ENCODE results near the gene VCAN.

VCAN gene

DNA sequence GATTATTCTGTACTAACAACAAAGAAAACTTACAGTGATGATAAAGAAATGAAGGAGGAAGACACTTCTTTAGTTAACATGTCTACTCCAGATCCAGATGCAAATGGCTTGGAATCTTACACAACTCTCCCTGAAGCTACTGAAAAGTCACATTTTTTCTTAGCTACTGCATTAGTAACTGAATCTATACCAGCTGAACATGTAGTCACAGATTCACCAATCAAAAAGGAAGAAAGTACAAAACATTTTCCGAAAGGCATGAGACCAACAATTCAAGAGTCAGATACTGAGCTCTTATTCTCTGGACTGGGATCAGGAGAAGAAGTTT lies 67.9 kb downstream of the VCAN start:
- no peak for DNase-seq (ENCODE audit: low spot score)

DNA sequence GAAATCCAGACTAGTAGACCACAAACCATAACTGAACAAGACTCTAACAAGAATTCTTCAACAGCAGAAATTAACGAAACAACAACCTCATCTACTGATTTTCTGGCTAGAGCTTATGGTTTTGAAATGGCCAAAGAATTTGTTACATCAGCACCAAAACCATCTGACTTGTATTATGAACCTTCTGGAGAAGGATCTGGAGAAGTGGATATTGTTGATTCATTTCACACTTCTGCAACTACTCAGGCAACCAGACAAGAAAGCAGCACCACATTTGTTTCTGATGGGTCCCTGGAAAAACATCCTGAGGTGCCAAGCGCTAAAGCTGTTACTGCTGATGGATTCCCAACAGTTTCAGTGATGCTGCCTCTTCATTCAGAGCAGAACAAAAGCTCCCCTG lies 68.6 kb downstream of the VCAN start:
- DNase-seq (ENCODE audit: low spot score) = no peak

DNA sequence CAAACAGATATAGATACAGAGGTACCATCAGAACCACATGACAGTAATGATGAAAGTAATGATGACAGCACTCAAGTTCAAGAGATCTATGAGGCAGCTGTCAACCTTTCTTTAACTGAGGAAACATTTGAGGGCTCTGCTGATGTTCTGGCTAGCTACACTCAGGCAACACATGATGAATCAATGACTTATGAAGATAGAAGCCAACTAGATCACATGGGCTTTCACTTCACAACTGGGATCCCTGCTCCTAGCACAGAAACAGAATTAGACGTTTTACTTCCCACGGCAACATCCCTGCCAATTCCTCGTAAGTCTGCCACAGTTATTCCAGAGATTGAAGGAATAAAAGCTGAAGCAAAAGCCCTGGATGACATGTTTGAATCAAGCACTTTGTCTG lies 69.2 kb downstream of the VCAN start:
- no peak for DNase-seq (ENCODE audit: low spot score)

DNA sequence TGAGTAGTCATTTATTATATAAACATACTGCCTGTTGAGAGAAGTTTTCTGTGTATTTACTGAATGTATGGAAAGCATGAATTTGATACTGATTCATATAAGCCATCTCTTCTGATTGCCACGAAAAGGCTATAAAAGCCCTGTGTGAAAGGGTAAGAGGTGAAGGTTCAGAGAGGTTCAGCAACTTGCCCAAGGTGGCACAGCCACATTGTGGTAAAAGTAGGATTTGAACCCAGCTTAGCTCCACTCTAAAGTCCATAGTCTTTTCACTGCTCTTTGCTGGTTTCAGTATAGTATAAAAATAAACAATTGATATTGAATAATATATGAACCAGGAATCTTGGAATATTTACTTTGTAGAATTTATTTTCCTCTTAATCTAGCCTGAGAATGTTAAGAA lies 71.3 kb downstream of the VCAN start:
- DNase-seq (ENCODE audit: low spot score) = no peak

DNA sequence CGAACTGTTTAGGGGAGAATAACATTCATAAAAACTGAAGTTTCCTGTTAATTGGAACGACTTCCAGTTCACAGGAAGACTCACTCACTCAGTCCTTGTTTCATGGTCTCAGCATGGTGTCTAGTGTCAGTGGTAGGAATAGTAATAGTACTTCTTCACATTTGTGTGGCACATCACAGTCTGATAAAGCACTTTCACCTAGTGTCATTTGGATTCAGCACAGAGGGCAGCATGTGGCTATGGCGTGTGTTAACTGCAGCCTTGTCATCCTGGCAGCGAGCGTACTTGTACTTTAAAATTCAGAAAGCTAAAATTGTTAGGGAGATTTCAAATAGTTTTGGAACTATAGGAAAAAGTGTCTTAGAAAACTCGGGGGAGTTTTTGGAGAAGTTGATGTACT lies 72.4 kb downstream of the VCAN start:
- DNase-seq (ENCODE audit: low spot score) = no peak

DNA sequence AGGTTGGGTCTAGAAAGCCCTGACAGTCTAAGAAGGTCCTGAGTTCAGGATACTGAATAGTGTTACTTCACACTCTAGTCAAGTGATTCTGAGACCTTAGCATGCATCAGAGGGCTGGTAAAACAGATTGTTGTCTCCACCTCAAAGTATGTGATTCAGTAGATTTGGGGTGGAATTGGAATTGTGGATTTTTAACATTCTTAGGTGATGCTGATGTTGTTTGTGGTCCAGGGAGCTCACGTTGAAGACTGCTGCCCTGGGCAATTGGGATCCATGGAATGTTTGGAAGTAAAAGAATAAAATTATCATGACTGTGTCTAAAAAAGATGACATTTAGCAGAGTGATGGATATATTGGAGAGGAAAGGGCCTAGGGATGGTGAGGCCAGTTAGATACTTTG lies 75.6 kb downstream of the VCAN start:
- DNase-seq (ENCODE audit: low spot score) = no peak

DNA sequence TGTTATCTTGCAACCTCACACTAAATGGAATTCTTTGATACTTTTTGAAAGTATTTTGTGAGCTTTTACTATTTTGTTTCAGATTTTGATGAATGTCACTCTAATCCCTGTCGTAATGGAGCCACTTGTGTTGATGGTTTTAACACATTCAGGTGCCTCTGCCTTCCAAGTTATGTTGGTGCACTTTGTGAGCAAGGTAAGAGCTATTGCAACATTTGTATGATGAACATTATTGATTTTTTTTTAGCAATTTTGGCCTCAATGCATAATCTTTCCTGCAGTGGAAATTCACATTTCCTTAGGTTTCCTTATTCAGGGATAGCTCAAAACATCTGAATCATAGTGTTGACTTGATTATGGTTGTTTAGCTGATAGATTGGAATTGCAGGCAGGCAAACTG lies 76.3 kb downstream of the VCAN start:
- DNase-seq (ENCODE audit: low spot score) = no peak

DNA sequence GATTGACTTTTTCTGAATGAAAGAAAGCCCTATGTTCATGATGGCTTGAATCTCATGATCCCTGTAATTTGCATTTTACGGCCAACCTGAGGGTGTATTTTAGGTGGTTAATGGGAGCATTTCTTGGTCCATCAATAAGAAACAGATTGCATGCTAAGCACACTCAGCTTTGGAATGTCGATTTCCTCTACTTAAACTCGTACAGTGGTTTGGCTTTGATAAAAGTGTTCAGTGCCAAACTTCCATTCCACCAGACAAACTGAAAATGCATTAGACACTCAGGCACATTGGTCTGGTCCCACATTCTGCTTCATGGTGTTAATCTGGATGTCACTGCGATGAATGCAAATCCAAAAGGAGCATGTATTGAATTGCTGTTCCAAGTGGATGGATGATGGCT lies 77.0 kb downstream of the VCAN start:
- no peak for DNase-seq (ENCODE audit: low spot score)

DNA sequence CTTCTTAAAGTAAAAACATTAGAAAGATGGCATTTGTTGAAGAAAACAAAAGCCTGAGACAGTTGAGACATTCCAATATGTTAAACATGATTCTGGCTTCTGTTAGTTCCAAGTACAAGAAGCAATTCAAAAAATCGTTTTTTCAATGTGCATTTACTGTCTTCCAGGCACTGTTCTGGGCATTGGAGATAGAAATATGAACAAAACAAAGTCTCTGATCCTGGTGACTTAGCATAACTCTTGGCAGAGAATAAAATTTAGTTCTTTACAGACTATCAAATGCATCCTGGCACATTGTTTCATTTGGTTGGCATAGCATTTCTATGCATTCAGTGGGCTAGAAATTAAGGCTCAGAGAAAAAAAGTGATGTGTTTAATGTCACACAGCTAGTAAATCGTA lies 77.5 kb downstream of the VCAN start:
- no peak for DNase-seq (ENCODE audit: low spot score)

DNA sequence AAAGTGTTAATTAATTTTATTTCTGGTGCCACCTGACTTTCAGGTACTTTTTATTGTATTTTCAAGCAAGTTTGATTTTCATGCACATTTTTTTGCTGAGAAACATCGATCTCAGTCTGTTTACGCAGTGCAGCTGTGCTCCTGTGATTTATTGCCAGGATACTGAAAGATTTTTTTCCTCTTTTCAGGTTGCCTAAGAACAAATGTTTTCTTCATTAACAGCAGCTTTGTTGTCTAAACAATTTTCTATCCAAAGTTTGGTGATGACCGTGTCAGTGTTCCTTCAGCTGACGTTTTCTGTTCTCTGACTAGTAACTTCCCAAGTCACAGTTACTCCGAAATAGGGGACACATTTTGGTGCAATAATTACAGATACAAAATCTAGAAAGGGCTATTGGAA lies 78.1 kb downstream of the VCAN start:
- DNase-seq (ENCODE audit: low spot score) = no peak

DNA sequence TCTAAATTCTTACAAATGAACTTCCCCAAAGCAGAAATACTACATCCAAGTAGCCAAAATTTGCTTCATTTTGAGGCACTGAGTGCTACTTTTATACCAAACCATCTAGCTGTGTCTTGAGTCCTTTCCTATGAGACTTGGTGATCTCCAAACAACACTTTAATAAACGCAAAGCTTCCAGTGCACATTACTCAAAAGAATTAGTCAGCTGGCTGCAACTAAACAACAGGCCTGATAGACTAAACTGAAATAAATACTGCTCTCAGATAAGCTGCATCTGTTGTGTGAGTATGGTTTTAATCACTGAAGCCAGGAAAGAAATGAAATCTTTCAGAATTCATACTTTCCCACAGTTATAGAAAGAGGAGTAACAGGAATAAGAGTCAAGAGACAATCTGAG lies 80.3 kb downstream of the VCAN start:
- no peak for DNase-seq (ENCODE audit: low spot score)

DNA sequence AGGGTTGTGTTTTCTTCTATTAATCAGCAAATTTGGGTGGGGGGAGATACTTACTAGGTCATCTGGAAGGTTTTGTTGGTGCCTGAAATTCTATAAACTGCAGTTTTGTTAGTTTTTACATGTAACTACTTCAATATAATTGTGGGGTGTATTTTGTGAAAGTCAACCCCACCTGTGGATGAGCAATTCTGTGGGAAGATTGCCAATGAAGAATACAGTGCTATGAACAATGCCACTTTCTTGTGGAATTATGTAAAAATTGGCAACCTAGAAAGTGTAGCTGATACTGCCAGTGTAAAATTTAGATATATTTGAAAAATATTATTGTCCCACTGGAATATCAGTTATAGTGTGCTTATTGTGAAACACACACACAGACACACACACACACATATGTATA lies 80.7 kb downstream of the VCAN start:
- no peak for DNase-seq (ENCODE audit: low spot score)

DNA sequence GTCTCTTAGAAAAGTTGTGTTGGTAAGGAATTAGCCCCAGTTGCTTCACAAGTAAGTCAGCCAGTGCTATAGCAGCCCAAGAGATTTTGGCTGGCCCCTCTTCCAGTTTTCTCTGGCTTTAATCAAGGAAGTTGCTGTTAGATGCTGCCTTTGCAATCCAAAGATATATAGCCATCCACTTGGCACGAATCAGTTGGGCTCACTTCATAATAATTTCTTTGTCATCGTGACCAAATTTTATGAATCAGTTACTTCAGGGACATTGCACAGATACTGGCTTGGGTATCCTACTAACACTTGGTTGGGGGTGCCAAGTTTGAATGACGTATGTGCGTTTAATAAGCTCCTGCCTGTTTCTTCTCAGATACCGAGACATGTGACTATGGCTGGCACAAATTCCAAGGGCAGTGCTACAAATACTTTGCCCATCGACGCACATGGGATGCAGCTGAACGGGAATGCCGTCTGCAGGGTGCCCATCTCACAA lies 81.5 kb downstream of the VCAN start:
- DNase-seq (ENCODE audit: low spot score) = no peak

DNA sequence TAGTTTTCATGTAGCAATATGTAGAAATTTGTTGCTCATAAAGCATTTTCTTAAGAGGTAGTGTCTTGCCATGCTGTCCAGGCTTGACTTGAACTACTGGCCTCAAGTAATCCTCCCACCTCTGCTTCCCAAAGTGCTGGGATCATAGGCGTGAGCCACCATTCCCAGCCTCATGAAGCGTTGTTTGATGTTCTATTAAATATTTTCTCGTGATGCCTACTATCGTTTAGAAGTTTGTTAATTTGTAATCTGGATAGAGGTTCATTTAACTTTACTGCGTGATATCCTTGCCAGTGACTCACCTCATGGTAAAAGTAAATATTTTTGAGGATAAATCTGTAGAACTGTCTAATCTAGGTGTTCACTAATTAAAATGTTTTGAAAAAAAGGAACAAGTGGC lies 82.6 kb downstream of the VCAN start:
- DNase-seq (ENCODE audit: low spot score) = no peak

DNA sequence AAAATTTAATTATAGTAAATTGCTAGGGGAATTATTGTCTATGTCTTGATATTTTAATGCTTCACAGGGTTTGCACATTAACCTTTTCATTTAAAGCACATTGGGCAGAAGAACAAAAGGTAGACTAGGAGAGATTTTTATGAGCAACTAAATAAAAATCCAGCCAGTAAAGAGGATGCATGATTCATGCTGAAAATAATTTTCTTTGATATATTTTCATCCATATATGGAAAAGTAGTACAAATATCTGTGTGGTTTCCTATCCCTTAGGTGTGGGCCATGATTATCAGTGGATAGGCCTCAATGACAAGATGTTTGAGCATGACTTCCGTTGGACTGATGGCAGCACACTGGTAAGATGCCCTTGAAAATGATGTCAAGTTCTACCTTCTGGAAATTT lies 83.1 kb downstream of the VCAN start:
- no peak for DNase-seq (ENCODE audit: low spot score)

DNA sequence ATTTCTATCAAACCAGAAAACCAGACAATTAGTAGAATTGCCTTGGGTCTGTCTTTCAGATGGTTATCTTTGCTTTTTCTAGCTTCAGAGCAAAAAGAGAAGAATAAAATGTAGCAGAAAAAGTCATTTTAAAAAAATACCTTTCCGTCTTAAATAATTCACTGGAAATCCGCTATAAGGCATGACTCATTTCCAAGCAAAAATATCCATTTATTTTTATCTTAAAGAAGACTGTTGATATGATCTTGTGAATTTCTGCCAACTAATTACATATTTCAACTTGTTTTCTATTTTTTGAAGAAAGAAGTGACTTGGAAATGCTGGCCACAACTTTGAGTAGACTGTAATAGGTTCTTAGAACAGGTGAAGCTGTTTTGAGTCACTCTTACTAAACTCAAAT lies 83.7 kb downstream of the VCAN start:
- DNase-seq (ENCODE audit: low spot score) = no peak

DNA sequence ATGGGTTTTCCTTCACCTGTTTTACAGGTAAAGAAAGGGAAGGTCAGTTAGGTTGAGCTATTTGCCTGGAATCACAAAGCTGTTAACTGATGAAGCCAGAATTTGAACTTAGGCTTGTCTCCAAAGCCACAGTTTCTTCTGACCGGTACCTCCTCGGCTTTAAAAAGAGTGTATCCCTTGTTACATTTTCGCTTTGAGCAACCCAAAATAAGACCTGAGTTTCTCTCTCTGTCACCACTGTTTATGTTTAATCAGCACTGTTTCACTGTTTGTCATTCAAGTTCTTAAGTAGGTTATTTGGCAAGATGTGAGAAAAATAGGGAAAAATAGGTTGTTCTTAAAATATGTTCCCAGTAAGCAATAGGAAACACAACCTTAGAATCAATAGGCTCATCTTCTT lies 84.6 kb downstream of the VCAN start:
- no peak for DNase-seq (ENCODE audit: low spot score)

DNA sequence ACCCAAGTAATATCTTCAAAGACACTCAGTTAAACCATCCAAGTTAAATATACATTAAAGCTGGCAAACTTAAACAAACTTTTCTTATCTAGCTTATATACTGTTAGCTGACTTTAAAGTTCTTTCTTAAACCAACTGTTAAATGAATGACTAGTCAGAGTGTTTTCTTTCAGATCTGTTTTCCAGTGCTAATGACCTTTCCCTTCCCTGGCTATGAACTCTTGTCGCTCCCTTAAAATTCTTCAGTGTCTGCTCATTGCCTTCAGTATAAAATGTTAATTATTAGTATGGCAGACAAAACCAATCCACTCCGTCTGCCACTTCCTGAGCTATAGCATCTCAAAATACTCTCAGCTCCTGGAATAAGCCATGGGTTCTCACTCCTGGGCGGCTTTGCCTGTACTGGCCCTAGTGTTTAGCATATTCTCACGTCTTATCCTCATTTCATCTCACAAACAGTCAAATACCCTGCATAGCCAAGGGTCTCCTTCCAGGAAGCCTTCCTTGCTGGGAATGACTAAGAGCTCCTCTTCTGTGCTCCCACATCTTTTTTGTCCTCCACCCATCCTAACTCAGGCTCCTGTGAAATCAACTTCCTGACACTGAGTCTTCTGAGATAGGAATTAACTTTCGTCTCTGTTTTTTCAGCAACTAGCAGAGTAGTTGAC lies 87.7 kb downstream of the VCAN start:
- DNase-seq (ENCODE audit: low spot score) = no peak

DNA sequence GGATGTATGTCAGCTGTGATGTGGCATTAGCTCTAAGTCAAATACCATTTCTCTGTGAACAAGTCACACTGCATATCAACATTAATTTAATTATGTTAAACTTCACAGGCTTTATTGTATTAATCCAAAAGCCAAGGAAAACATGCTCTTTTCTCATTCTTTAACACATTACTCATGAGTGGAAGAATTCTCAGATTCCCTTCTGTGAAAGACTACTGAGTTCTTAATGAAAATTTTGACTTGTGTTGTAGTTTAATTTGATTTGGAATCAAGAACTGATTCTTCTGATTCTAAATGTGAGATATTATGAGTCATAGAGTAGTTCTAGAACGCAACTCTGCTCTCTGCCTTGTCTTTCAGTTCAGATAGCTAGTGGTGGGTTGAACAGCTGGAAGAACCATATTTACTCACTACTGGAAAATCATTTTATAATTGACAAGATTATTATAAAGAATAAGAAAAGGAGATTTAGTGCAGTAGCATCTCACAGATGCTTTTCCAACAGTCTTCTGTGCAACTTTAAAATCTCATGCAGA lies 90.6 kb downstream of the VCAN start:
- DNase-seq (ENCODE audit: low spot score) = no peak

DNA sequence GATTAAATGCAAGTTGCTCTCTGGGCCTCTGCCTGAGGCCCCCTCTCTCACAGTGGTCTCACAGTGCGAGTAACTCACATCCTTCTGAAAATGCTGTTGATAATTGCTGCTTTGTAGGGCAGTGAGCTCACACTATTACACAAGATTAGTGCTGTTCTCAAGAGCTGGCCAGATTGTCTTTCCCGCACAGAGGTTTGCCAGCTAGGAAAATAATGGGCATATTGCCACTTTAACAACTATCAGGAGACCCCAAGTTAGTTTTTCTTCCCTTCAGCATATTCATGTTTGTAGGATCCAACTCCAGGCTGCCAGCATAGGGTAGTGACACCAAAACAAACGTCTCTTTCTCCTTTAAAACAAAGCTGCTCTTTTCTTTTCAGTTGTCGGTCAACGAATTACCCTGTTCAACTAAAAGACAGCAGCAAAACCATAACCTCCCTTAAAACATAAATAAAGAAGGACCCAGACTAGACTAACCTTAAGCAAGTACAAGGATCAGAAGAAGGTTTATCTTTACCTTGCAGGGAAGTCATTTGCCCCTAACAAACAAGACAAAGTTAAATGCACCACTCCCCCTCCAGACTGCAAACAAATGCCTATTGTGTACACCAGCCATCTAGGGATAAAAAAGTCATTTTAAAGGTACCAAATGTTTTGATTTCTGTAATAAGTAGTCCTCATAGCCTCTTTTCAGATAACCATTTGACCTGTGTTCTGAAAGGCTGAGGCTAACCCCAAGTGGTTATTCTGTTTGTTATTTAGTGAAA lies 91.4 kb downstream of the VCAN start:
- no peak for DNase-seq (ENCODE audit: low spot score)

DNA sequence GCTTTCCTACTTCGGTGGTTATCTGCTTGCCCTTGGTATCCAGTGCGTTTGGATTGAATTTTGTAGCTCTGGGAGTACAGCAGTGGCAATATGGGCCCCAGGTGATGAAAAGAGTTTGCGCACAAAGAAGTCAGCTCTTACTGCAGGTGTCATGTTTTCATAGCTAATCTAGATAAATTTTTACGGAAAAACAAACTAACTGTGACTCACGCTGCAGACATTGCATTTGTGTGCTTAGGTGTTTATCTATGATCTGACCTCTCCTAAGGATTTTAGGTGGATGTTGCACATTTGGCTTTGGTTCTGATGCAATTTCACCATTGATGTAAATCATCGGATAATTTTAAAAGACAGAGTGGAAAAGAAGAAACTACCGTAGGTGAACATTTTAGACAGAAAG lies 92.1 kb downstream of the VCAN start:
- no peak for DNase-seq (ENCODE audit: low spot score)

DNA sequence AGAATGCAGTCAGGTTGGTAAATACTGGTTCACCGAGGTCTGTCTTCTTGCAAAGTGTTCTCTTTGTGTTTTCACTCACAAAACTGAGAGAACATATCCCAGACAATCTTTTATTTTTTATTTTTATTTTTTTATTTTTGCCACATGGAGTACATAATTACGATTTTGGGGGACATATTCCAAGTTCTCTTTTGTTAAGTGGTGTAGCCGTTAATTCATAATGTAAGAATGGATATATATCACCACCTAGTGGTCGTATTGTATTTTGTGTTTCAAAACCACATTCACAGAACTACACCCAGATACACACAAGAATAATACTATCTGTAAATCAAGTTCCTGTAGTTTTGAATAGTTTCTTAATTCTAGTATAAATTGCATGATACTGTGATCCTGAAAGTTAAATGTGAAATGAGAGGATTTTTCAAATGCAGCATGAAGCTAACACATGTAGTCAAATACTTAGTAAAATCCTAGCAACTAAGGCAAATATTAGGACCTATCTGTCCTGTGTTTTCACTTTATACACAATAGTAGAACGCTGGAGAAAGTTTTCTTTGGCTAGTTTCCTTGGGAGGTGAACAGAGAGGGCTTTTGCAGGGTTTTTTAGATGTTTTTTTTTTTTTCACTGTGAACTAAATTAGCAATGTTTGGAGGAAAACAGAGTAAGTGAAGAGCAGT lies 92.7 kb downstream of the VCAN start:
- DNase-seq (ENCODE audit: low spot score) = peak; percentile 32

DNA sequence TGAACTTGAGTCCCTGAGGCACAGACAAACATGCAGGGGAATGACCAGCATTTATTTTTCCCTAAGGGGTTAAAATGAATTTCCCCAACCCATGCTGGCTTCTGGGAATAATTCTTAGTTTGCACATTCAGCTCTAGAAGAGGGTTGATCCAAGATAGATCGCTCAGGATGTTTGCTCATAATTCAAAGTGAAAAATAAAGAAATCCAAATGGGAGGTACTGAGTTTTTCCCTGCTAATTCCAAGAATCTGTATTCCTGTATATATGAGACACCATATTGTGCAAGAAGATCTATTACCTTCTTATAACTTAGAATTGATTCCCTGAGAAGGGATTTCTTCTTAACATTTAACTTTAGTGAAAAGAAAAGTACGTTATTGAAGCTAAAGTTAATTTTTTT lies 96.2 kb downstream of the VCAN start:
- DNase-seq (ENCODE audit: low spot score) = no peak

All from D341Med (cell line).